GM10847 (cell line): ENCODE data around the gene DBF4B.

ENCODE experiments used
- POLR2A ChIP-seq: IDR thresholded peaks from 2 replicates; pipeline ENCODE4 v1.6.1; 2011; ENCODE audit not compliant: insufficient read length; ENCODE audit errors: extremely low read depth

The DBF4B gene

GRCh38 chr17:44733753-44734152 lies 25.3 kb downstream of the DBF4B start:
- no peak for TF ChIP-seq POLR2A

GRCh38 chr17:44734272-44734671 lies 25.8 kb downstream of the DBF4B start:
- no peak for TF ChIP-seq POLR2A

GRCh38 chr17:44736551-44737240 lies 28.2 kb downstream of the DBF4B start:
- no peak for TF ChIP-seq POLR2A

- no peak for TF ChIP-seq POLR2A
These were observed 29.9 kb downstream of the DBF4B start for GRCh38 chr17:44738214-44738906.

- TF ChIP-seq POLR2A: no peak
These were observed 32.9 kb downstream of the DBF4B start for GRCh38 chr17:44741316-44741715.

- no peak for TF ChIP-seq POLR2A
These were observed 36.8 kb downstream of the DBF4B start for GRCh38 chr17:44745301-44745700.

- no peak for TF ChIP-seq POLR2A
These were observed 39.1 kb downstream of the DBF4B start for GRCh38 chr17:44747566-44747965.

- TF ChIP-seq POLR2A: no peak
These were observed 40.9 kb downstream of the DBF4B start for GRCh38 chr17:44749076-44749979.

GRCh38 chr17:44749980-44750318 lies 41.5 kb downstream of the DBF4B start:
- TF ChIP-seq POLR2A: no peak

- TF ChIP-seq POLR2A: no peak
These were observed 42.9 kb downstream of the DBF4B start for GRCh38 chr17:44751331-44751730.

- TF ChIP-seq POLR2A: no peak
These were observed 43.3 kb downstream of the DBF4B start for GRCh38 chr17:44751806-44752205.

- no peak for TF ChIP-seq POLR2A
These were observed 44.7 kb downstream of the DBF4B start for GRCh38 chr17:44752953-44753861.

- no peak for TF ChIP-seq POLR2A
These were observed 45.8 kb downstream of the DBF4B start for GRCh38 chr17:44754276-44754675.

GRCh38 chr17:44757045-44757917 lies 48.8 kb downstream of the DBF4B start:
- no peak for TF ChIP-seq POLR2A
